GM19455 (cell line): ENCODE data around the gene TARDBP.
"Not testable (repeated sequence)": the region's sequence is repeated elsewhere in the genome, so short reads cannot be mapped to it uniquely, and the experiment has no call there.

ENCODE experiments used
- ATAC-seq: cut with Tn5 transposase; IDR thresholded peaks from one replicate; pipeline ENCODE4 v1.9.1; 2021; ENCODE audit not compliant: unreplicated experiment

Gene TARDBP

DNA sequence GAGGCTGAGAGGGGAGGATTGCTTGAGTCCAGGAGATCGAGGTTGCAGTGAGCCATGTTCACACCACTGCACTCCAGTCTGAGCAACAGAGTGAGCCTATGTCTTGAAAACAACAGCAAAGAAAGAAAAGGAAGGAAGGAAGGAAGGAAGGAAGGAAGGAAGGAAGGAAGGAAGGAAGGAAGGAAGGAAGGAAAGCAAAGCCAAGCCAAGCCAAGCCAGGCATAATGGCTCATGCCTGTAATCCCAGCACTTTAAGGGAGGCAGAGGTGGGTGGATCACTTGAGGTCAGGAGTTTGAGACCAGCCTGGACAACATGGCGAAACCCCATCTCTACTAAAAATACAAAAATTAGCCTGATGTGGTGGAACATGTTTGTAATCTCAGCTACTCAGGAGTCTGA, 20.4 kb upstream of the TARDBP start:
- ATAC-seq, result not testable (repeated sequence)

DNA sequence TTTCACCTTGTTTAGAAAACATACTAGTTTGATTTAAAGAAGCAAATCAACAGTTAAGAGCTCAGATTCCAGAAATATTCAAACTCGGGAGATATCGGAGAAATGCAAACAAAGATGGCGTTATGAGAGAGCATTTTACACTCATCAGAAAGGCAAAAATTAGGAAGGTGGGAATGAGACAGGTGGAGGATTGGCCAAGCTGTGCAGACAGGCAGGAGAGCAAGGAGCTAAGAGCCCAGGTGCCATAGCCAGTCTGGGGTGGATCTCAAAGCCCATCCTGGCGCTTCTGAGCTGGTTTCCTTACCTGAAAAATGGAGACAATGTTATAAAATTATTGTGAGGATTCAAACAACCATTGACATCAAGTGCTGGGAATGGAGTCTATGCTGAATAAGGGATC, 19.6 kb upstream of the TARDBP start:
- ATAC-seq, result no peak

DNA sequence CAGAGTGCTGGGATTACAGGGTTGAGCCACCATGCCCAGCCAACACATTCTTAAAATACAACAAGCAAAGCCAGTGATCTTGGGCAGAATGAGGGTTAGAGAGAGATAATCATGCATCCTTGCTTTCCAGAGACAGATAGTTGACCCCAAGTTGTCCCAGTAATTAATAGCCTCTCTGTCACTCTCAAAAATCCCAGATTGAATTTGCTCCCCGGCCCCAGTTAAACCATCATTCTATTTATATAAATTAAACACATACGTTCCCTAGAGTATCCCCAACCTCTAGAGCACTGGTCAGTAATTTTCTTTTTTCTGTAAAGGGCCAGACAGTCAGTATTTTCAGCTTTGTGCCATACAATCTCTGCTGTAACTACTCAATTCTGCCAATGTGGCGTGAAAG, 16.4 kb upstream of the TARDBP start:
- ATAC-seq, result no peak

DNA sequence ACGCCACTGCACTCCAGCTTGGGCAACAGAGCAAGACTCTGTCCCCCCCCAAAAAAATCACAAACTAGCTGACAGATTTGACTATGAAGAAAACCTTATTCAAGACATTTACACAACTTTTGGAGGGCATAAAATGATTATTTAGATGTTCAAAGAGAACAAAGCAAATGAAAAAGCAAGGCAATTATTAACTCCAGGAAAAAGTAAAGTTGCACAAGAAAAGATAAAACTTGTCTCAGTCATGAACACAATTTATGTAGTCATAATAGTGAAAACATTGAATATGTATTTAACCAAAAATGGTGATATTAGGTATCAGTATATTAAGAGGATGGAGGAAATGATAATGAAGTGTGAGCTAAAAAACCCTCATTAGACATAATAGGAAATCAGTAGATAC, 11.9 kb upstream of the TARDBP start:
- no peak for ATAC-seq

DNA sequence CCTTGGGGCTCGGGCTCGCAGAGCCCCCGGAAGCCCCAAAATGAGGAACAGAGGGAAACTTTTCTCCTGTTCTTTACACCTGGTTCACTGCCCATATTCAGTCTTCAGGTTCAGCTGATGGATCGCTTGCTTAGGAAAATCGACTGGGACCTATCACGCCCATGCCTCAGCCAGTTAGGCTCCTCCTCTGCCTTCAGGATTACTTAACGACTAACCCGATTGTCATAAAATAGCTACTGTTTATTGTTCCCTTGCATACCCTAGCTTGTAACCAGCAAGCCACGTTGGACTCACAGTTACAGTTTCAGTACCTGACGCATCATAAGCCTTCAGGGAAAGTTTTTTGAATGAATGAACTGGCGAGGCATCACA, 692 bp downstream of the TARDBP start:
- no peak for ATAC-seq

DNA sequence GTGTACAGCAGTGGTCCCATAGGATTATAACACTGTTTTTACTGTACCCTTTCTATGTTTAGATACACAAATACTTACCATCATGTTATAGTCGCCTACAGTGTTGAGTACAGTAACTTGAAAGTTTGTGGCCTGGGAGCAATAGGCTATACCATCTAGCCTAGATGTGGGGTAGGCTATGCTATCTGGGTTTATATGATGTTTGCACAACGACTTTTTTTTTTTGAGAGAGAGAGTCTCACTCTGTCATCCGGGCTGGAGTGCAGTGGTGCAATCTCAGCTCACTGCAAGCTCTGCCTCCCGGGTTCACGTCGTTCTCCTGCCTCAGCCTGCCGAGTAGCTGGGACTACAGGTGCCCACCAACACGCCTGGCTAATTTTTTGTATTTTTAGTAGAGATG, 6.9 kb downstream of the TARDBP start:
- not testable (repeated sequence) for ATAC-seq

DNA sequence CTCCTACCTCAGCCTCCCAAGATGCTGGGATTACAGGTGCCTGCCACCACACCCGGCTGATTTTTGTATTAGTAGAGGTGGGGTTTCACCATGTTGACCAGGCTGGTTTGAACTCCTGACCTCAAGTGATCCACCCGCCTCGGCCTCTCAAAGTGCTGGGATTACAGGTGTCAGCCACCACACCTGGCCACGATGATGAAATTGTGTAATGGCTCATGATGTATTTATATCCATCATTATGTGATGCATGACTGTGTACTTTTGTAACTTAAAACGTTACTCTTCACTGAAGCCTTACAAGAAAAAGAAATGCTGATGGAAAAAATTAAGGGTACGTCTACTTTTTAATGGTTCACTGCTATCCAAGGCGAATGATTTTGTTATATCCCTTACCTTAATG, 7.5 kb downstream of the TARDBP start:
- no peak for ATAC-seq

DNA sequence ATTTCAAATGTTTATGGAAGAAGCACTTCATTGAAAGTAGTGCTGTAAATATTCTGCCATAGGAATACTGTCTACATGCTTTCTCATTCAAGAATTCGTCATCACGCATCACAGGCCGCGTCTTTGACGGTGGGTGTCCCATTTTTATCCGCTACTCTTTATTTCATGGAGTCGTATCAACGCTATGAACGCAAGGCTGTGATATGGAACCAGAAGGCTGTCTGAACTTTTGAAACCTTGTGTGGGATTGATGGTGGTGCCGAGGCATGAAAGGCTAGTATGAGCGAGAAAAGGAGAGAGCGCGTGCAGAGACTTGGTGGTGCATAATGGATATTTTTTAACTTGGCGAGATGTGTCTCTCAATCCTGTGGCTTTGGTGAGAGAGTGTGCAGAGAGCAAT, 10.7 kb downstream of the TARDBP start:
- ATAC-seq, result no peak

DNA sequence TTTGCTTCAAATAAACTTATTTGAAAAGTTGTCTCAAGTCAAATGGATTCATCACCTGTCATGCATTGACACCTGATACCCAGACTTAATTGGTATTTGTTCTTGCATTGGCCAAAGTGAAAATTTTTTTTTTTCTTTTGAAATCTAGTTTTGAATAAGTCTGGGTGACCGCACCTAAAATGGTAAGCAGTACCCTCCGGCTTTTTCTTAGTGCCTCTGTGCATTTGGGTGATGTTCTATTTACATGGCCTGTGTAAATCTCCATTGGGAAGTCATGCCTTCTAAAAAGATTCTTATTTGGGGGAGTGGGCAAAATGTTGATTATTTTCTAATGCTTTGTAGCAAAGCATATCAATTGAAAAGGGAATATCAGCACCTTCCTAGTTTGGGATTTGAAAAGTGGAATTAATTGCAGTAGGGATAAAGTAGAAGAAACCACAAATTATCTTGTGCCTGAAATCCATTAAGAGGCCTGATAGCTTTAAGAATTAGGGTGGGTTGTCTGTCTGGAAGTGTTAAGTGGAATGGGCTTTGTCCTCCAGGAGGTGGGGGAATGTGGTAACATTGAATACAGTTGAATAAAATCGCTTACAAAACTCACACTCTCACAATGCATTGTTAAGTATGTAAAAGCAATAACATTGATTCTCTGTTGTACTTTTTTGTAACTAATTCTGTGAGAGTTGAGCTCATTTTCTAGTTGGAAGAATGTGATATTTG, 11.9 kb downstream of the TARDBP start:
- no peak for ATAC-seq

DNA sequence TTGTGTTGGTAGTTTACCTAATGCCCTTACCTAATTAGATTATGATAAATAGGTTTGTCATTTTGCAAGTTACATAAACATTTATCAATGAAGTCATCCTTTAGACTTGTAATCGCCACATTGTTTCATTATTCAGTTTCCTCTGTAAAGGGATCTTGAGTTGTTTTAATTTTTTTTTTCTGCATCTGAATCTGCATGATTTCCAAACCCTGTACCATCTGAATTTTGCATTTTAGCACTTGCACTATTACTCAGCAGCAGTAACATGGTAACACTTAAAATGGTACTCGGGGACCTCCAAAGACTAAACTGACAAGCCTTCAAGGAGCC, 12.4 kb downstream of the TARDBP start:
- ATAC-seq, result no peak

DNA sequence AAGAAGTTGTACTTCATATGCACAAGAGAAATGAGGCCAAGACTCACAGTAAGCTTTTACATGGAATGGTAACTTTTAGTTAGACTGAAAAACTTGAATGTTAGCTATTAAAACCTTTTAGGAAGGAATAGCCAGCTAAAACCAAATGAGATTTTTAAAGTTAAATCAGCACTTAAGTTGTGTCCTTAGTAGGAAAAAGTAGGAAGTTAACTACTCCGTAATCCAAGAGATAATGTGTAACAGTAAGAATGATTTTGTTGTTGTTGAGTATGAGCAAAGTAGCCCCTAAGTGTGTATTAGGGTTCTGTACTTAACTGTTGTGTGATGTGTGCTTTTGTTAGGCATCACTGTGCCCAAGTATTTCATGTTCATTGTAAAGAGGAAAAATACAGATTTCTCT, 13.2 kb downstream of the TARDBP start:
- ATAC-seq, result no peak

DNA sequence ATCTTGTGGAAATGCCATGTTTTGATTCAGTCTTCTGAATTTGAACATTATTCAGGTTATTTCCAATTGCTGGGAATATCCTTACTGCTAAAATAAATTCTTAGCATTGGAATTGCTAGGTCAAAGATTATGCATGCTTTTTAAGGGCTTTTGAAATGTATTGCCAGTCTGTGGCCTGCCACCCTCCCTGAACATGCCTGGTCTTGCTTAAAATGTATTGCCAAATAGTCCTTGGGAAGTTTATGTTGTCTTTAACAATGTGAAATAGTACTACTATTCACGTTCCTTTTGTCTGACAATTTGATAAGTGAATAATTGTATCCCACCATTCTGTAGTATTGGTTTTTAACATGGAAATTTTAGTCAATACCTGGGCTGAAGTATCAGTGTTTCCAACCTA, 13.6 kb downstream of the TARDBP start:
- no peak for ATAC-seq

DNA sequence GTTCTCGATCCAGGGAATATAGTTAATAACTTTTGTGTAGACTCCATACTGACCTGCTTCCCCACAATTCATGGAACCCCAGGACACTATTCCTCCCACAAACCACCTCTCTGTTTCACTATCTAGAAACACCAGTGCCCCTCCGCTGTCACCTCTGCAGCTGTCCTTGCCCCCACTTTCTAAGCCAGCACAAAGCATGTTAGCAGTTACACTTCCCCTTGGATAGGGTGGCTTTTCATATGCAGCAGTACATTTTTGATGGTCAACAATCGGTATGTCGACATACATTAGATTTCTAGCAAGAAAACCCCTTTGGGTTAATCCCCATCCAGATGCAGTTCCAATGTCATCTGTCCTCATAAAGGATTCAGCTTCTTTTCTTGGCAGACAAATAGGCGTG, 14.4 kb downstream of the TARDBP start:
- no peak for ATAC-seq

DNA sequence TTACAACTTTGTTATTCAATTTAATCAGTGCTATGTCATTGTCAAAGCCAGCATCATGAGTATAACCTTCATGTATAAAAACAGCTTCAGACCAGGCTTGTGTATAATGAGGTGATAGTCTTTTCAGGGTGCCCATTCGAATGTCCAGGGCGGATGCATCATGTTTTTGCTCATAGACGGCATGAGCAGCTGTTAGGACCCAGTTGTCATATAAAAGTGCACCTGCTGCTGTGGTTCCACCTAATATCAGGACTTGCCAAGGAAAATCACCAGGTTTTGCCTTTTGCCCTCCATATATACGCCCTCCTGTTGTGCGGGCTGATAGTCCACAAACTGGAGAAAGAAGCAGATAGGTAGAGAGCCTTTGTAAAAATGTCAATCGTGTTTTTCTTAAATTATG, 14.9 kb downstream of the TARDBP start:
- no peak for ATAC-seq

DNA sequence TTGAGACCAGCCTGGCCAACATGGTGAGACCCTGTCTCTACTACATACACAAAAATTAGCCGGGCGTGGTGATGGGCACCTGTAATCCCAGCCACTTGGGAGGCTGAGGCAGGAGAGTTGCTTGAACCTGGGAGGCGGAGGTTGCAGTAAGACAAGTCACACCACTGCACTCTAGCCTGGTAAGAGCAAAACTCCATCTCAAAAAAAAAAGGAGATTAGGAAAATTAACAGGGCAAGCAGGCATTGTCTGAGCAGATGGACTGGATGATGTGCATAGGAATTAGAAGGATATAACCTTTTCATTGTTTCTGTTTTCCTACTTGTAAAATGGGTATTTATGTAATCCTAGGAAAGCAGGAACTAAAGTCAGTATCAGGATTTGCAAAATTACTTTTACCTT, 15.6 kb downstream of the TARDBP start:
- ATAC-seq, result no peak

DNA sequence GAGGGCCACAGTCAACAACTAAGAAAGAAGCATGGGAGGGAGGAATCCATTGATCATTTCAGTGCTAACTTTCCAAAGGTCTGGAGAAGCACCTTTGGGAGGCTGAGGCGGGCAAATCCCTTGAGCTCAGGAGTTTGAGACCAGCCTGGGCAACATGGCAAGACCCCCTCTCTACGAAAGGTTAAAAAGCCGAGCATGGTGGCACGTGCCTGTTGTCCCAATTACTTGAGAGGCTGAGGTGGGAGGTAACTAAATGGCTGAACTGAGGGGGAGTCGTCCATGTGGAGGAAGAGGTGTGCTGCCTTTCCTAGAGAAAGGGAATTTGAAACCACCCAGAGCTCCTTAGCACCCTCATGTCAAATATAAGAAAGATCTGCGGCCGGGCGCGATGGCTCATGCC, 18.4 kb downstream of the TARDBP start:
- ATAC-seq, result no peak

DNA sequence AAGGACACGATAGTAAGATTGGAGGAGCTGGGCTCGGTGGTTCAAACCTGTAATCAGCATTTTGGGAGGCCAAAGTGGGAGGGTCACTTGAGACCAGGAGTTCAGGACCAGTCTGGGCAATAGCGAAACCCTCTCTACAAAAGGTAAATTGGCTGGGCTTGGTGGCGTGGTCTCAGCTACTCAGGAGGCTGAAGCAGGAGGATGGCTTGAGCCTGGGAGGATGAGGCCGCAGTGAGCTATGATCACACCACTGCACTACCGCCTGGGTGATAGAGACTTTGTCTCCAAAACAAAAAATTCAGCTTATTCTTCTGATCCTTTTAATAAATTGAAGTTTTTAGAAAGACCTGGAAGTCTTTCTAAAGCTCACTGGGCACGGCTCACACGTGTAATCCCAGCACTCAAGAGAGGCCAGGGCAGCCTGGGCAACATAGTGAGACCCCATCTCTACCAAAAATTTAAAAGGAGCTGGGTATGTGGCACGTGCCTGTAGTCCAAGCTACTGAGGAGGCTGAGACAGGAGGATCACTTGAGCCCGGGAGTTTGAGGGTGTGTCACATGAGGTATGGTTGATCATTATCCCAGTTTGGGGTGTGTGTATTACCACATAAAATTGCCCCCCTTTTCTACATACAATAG, 19.3 kb downstream of the TARDBP start:
- ATAC-seq, result no peak

DNA sequence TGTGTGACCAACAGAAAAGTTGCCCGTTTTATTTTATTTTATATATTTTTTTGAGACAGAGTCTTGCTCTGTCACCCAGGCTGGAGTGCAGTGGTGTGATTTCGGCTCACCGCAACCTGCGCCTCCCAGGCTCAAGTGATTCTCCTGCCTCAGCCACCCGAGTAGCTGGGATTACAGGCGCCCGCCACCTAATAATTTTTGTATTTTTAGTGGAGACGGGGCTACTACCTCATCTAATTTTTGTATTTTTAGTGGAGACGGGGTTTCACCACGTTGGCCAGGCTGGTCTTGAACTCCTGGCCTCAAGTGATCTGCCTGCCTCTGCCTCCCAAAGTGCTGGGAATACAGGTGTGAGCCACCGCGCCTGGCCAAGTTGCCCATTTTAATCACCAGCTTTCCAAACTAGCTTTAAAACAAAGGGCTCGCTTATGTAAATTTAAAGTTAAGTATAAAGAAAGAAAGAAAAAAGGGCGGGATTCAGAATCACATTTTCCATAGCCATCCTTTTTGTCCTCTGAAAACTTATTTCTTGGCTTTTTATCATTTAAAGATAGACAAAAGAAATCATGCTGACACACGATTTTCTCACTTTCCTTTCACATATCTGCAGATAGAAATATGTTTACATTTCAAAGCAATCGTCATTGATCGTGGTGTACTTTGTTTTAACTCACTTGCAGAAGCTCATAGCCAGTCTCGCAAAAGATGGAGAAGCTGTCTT, 24.7 kb downstream of the TARDBP start:
- ATAC-seq, result not testable (repeated sequence)

DNA sequence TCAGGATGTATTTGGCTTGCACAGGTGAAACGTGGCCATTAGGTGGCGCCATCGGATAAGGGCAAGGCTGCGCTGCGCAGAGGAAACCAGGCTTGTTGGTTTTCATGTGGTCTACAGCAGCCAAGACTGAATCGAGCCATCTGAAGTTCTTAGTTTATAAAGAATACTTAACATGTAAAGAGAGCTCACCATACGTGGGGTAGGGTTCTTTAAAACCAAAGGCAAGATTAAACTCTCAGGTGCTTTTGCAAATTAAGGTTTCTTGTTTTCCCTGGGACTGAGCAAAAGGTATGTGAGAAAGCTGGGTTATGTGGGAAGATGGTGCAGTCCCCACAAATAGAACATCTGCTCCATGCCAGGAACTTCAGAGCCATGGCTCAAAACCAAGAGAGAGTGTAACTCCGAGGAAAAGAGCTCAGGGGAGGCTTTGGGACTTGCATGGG, 25.3 kb downstream of the TARDBP start:
- ATAC-seq, result no peak

DNA sequence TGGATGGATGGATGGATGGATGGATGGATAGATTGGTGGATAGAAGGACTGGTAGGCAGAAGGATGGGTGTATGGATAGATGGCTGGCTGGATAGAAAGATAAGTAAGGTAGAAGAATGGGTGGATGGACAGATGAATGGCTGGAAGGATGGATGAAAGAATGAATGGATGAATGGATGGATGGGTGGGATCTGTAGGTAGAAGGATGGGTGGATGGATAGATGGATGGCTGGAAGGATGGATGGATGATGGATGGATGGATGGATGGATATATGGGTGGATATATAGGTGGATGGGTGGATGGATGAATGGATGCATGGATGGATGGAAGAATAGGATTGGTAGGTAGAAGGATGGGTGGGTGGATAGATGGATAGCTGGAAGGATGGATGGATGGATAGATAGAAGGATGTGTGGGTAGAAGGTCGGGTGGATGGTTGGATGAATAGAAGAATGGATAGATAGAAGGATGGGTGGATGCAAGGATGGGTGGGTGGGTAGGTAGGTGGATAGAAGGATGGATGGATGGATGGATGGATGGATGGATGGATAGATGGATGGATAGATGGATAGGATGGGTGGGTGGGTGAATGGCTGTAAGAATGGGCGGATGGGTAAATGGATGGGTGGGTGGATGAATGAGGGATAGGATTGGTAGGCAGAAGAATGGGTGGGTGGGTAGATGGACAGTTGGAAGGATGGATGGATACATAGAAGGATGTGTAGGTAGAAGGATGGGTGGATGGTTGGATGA, 27.1 kb downstream of the TARDBP start:
- no peak for ATAC-seq

DNA sequence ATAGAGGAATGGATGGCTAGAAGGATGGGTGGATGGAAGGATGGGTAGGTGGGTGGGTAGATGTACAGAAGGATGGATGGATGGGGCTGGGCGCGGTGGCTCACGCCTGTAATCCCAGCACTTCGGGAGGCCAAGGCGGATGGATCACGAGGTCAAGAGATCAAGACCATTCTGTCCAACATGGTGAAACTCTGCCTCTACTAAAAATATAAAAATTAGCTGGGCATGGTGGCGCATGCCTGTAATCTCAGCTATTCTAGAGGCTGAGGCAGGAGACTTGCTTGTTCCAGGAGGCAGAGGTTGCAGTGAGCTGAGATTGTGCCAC, 27.6 kb downstream of the TARDBP start:
- ATAC-seq, result not testable (repeated sequence)

DNA sequence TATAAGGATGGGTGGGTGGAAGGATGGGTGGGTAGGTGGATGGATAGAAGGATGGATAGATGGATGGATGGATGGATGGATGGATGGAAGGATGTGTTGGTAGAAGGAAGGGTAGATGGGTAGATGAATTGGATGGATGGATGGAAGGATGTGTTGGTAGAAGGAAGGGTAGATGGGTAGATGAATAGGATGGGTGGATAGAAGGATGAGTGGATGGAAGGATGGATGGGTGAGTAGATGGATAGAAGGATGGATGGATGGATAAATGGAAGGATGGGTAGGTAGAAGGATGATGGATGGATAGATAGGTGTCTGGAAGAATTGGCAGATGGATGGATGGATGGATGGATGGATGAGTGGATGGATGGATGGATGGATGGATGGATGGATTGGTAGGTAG, 28.6 kb downstream of the TARDBP start:
- ATAC-seq, result no peak
